Naive thymus-derived CD8-positive, alpha-beta T cell (primary cell): ENCODE measurements around the gene EIF3J. TPM values are rescaled to one million over a fixed set of nuclear protein-coding genes. Genes with fewer than 3 reads are reported as not detected.
A peak's percentile ranks its signal among the peaks of the same experiment; 100 is the strongest.
"Not testable (repeated sequence)": the region's sequence is repeated elsewhere in the genome, so short reads cannot be mapped to it uniquely, and the experiment has no call there.

ENCODE experiments used
- ATAC-seq, 2 donors: fragments of 150-1000 bp; cut with Tn5 transposase in 1 of 2; sonication (Bioruptor Pico), chemical (Tn5 transposase) in 1 of 2; 1 replicate in 1 of 2; 2 replicates in 1 of 2; pipeline ENCODE4 v1.10.0; 2021; ENCODE audit warnings: mild to moderate bottlenecking in 2 of 2, moderate library complexity in 2 of 2
- POLR2A ChIA-PET: fragments of 350-600 bp; sonication (Branson Sonifier 250); formaldehyde crosslinking; loops from one replicate; lab custom pipeline; 2021; ENCODE audit warnings: antibody characterized with exemption; lab: Charles Lee
- DNase-seq, 10 donors: peaks; one replicate each; pipeline versions ENCODE4 v3.0.0 to v3.0.0-alpha.2; 2020 to 2022
- H3K27ac Mint-ChIP-seq, 10 donors: one replicate each; pipeline ENCODE4 v1.8.0; 2020 to 2022; ENCODE audit warnings: mild to moderate bottlenecking in 10 of 10, mixed read lengths in 10 of 10, moderate library complexity in 4 of 10, inconsistent platforms in 1 of 10
- H3K27me3 Mint-ChIP-seq, 5 donors: one replicate each; pipeline ENCODE4 v1.8.0; 2021 to 2022; ENCODE audit warnings: mixed read lengths in 5 of 5
- H3K36me3 Mint-ChIP-seq, 3 donors: one replicate each; pipeline ENCODE4 v1.8.0; 2020 to 2022; ENCODE audit warnings: mixed read lengths in 3 of 3, mild to moderate bottlenecking in 2 of 3, inconsistent platforms in 1 of 3
- H3K4me1 Mint-ChIP-seq, 4 donors: one replicate each; pipeline ENCODE4 v1.8.0; 2021 to 2022; ENCODE audit warnings: mixed read lengths in 4 of 4
- H3K4me3 Mint-ChIP-seq, 10 donors: one replicate each; pipeline ENCODE4 v1.8.0; 2020 to 2022; ENCODE audit warnings: mild to moderate bottlenecking in 10 of 10, mixed read lengths in 10 of 10, moderate library complexity in 6 of 10, inconsistent platforms in 1 of 10
- H3K9me3 Mint-ChIP-seq, 9 donors: one replicate each; pipeline ENCODE4 v1.8.0; 2020 to 2022; ENCODE audit warnings: mixed read lengths in 9 of 9, mild to moderate bottlenecking in 3 of 9, inconsistent platforms in 1 of 9, moderate library complexity in 1 of 9
- polyA plus RNA-seq, 3 donors: library from polyadenylated mRNA; unstranded; fragments of 300-500 nt; fragmentation: Illumina TruSeq; gene quantifications; one replicate each; pipeline ENCODE4 v1.2.3, GENCODE V29; 2021
- total RNA-seq, 8 experiments: library from RNA in 2 of 8; stranded (reverse) in 2 of 8; gene quantifications; one replicate each; pipeline ENCODE4 v1.2.3 and lab custom pipeline; 2021 to 2026

The EIF3J gene
- total and polyA plus RNA-seq, 5 experiments from 2014 or later: 15.3 to 77.4 (median 18.4) TPM

- DNase-seq: no peak
- H3K4me3 Mint-ChIP-seq: no peak overlapping the region
- no peaks in the 10 kb centered on the region for H3K27me3 Mint-ChIP-seq
- no peak for ATAC-seq
- H3K4me1 Mint-ChIP-seq: peaks cover 10 to 28% (median 19%) of the 10 kb centered on the region in 4 donors
- POLR2A ChIA-PET: interaction anchor here (0.6 kb wide), 3 partner anchors 18 to 301 kb away, joined by 4 to 5 read pairs (median 5); no protein-coding TSS in a partner anchor
- peak overlapping the region in 8 of 10 donors; percentile 10 to 74 (median 50) for H3K27ac Mint-ChIP-seq
- peaks cover 0 to 27% (median 0%) of the 10 kb centered on the region in 3 donors for H3K36me3 Mint-ChIP-seq
- H3K9me3 Mint-ChIP-seq: no peaks in the 10 kb centered on the region
These were observed 6.9 kb upstream of the EIF3J start for GRCh38 chr15:44529864-44530604.

- H3K4me1 Mint-ChIP-seq: peaks cover 12 to 33% (median 25%) of the 10 kb centered on the region in 4 donors
- peaks cover 0 to 24% (median 0%) of the 10 kb centered on the region in 3 donors for H3K36me3 Mint-ChIP-seq
- peak overlapping the region in 8 of 10 donors; percentile 15 to 89 (median 60) for H3K27ac Mint-ChIP-seq
- H3K9me3 Mint-ChIP-seq: no peaks in the 10 kb centered on the region
- H3K27me3 Mint-ChIP-seq: no peaks in the 10 kb centered on the region
- ATAC-seq (no peak), DNase-seq (no peak)
- POLR2A ChIA-PET: no interaction called here
- no peak overlapping the region for H3K4me3 Mint-ChIP-seq
These were observed 6.3 kb upstream of the EIF3J start for GRCh38 chr15:44530653-44531052.

GRCh38 chr15:44532275-44532674 is 4.7 kb upstream of the EIF3J start:
- not testable (repeated sequence) for DNase-seq, H3K9me3 Mint-ChIP-seq, ATAC-seq, H3K27me3 Mint-ChIP-seq, H3K4me3 Mint-ChIP-seq
- POLR2A ChIA-PET: interaction anchor here (1.4 kb wide), 1 partner anchor 106 kb away, joined by 3 read pairs; no protein-coding TSS in a partner anchor
- Mint-ChIP-seq H3K36me3 (peaks cover 0 to 12% (median 0%) of the 10 kb centered on the region in 3 donors), H3K27ac (peak overlapping the region in 5 of 10 donors; percentile 41 to 79 (median 59)), H3K4me1 (peaks cover 12 to 38% (median 31%) of the 10 kb centered on the region in 4 donors)

GRCh38 chr15:44532689-44533088 is 4.3 kb upstream of the EIF3J start:
- peak overlapping the region in 7 of 10 donors; percentile 48 to 87 (median 59) for H3K27ac Mint-ChIP-seq
- H3K4me1 Mint-ChIP-seq: peaks cover 12 to 39% (median 32%) of the 10 kb centered on the region in 4 donors
- H3K9me3 Mint-ChIP-seq: peaks cover 0 to 2% (median 0%) of the 10 kb centered on the region in 9 donors
- DNase-seq (no peak), ATAC-seq (no peak)
- peak overlapping the region in 1 of 10 donors; percentile 12 for H3K4me3 Mint-ChIP-seq
- POLR2A ChIA-PET: interaction anchor here (0.8 to 1.4 kb wide), 2 partner anchors 106 to 245 kb away, joined by 3 to 4 read pairs; partner anchors contain the start of gene GOLM2
- H3K27me3 Mint-ChIP-seq: no peaks in the 10 kb centered on the region
- H3K36me3 Mint-ChIP-seq: peaks cover 0 to 10% (median 0%) of the 10 kb centered on the region in 3 donors

GRCh38 chr15:44535092-44535491 is 1.9 kb upstream of the EIF3J start:
- Mint-ChIP-seq H3K27me3 (no peaks in the 10 kb centered on the region), H3K4me3 (peak overlapping the region; percentile 77 to 97 (median 93)), H3K36me3 (peaks cover 0 to 19% (median 3%) of the 10 kb centered on the region in 3 donors), H3K9me3 (peaks cover 0 to 2% (median 0%) of the 10 kb centered on the region in 9 donors), H3K27ac (peak overlapping the region; percentile 25 to 98 (median 84)), H3K4me1 (peaks cover 17 to 54% (median 41%) of the 10 kb centered on the region in 4 donors)
- POLR2A ChIA-PET: interaction anchor here (0.7 kb wide), 1 partner anchor 109 kb away, joined by 3 read pairs; no protein-coding TSS in a partner anchor
- DNase-seq (no peak), ATAC-seq (no peak)

GRCh38 chr15:44535523-44536301 is 1.2 kb upstream of the EIF3J start:
- Mint-ChIP-seq H3K27ac (peak overlapping the region; percentile 86 to 98 (median 96)), H3K36me3 (peaks cover 0 to 22% (median 3%) of the 10 kb centered on the region in 3 donors), H3K27me3 (no peaks in the 10 kb centered on the region), H3K4me3 (peak overlapping the region; percentile 87 to 97 (median 94)), H3K9me3 (peaks cover 0 to 2% (median 0%) of the 10 kb centered on the region in 9 donors), H3K4me1 (peaks cover 16 to 58% (median 43%) of the 10 kb centered on the region in 4 donors)
- ATAC-seq (no peak), DNase-seq (peak in 4 of 10 donors; percentile 23 to 36 (median 31))
- POLR2A ChIA-PET: interaction anchor here (0.7 to 1.4 kb wide), 3 partner anchors 110 to 664 kb away, joined by 3 read pairs; partner anchors contain the start of gene TRIM69

GRCh38 chr15:44536302-44536961 is 515 bp upstream of the EIF3J start:
- H3K4me3 Mint-ChIP-seq: peak overlapping the region; percentile 87 to 97 (median 94)
- ATAC-seq (peak; percentile 65), DNase-seq (no peak)
- peak overlapping the region; percentile 86 to 98 (median 96) for H3K27ac Mint-ChIP-seq
- H3K4me1 Mint-ChIP-seq: peaks cover 17 to 63% (median 48%) of the 10 kb centered on the region in 4 donors
- peaks cover 0 to 2% (median 0%) of the 10 kb centered on the region in 9 donors for H3K9me3 Mint-ChIP-seq
- no peaks in the 10 kb centered on the region for H3K27me3 Mint-ChIP-seq
- POLR2A ChIA-PET: interaction anchor here (0.8 to 2.0 kb wide), 17 partner anchors 9 to 664 kb away, joined by 3 to 14 read pairs (median 4); partner anchors contain the start of genes B2M, CTDSPL2, GOLM2 and PATL2
- peaks cover 0 to 28% (median 5%) of the 10 kb centered on the region in 3 donors for H3K36me3 Mint-ChIP-seq

GRCh38 chr15:44537735-44538240 is 841 bp downstream of the EIF3J start:
- Mint-ChIP-seq H3K27me3 (no peaks in the 10 kb centered on the region), H3K36me3 (peaks cover 0 to 38% (median 9%) of the 10 kb centered on the region in 3 donors), H3K4me3 (peak overlapping the region; percentile 87 to 97 (median 93)), H3K4me1 (peaks cover 25 to 71% (median 61%) of the 10 kb centered on the region in 4 donors), H3K9me3 (peaks cover 0 to 2% (median 0%) of the 10 kb centered on the region in 9 donors), H3K27ac (peak overlapping the region; percentile 86 to 98 (median 93))
- DNase-seq (peak in 3 of 10 donors; percentile 16 to 26 (median 18)), ATAC-seq (no peak)
- POLR2A ChIA-PET: interaction anchor here (0.6 to 2.0 kb wide), 8 partner anchors 8 to 250 kb away, joined by 3 to 14 read pairs (median 5); partner anchors contain the start of genes CTDSPL2 and GOLM2

GRCh38 chr15:44541282-44541958 is 4.5 kb downstream of the EIF3J start:
- Mint-ChIP-seq H3K4me3 (peak overlapping the region in 8 of 10 donors; percentile 20 to 51 (median 38)), H3K9me3 (peaks cover 0 to under 1% (median 0%) of the 10 kb centered on the region in 9 donors), H3K27ac (peak overlapping the region in 7 of 10 donors; percentile 10 to 79 (median 41)), H3K36me3 (peaks cover 0 to 46% (median 11%) of the 10 kb centered on the region in 3 donors), H3K27me3 (no peaks in the 10 kb centered on the region), H3K4me1 (peaks cover 32 to 71% (median 64%) of the 10 kb centered on the region in 4 donors)
- ATAC-seq: no peak
- POLR2A ChIA-PET: no interaction called here
- DNase-seq: no peak

- H3K36me3 Mint-ChIP-seq: peaks cover 0 to 51% (median 11%) of the 10 kb centered on the region in 3 donors
- H3K4me3 Mint-ChIP-seq: peak overlapping the region in 4 of 10 donors; percentile 1 to 28 (median 20)
- DNase-seq: no peak
- H3K27me3 Mint-ChIP-seq: no peaks in the 10 kb centered on the region
- H3K9me3 Mint-ChIP-seq: no peaks in the 10 kb centered on the region
- peak overlapping the region in 2 of 10 donors; percentile 37 to 58 for H3K27ac Mint-ChIP-seq
- POLR2A ChIA-PET: no interaction called here
- ATAC-seq: no peak
- peaks cover 32 to 76% (median 67%) of the 10 kb centered on the region in 4 donors for H3K4me1 Mint-ChIP-seq
These were observed 5.6 kb downstream of the EIF3J start for GRCh38 chr15:44542596-44542995.
